Renal pelvis (tissue), 4 donors: ENCODE measurements around the gene TMEM270. TPM values are rescaled to one million over a fixed set of nuclear protein-coding genes. Genes with fewer than 3 reads are reported as not detected.

ENCODE experiments used
- DNase-seq: peaks from one replicate; pipeline ENCODE4 v3.0.0-alpha.2; 2013
- polyA plus RNA-seq, 3 donors: library from polyadenylated mRNA; unstranded; fragments of 120-200 nt; gene quantifications; one replicate each; pipeline ENCODE4 v1.2.1, GENCODE V29; 2013; ENCODE audit not compliant: insufficient read length in 3 of 3

TMEM270 gene
- polyA plus RNA-seq, 3 donors: not detected

GRCh38 chr7:73885975-73886798 is 25.2 kb downstream of the TMEM270 start:
- DNase-seq: no peak

- DNase-seq: no peak
These were observed 26.8 kb downstream of the TMEM270 start for GRCh38 chr7:73887762-73888161.

- DNase-seq: no peak
These were observed 28.0 kb downstream of the TMEM270 start for GRCh38 chr7:73888959-73889358.

- no peak for DNase-seq
These were observed 29.7 kb downstream of the TMEM270 start for GRCh38 chr7:73890555-73891147.

- no peak for DNase-seq
These were observed 30.4 kb downstream of the TMEM270 start for GRCh38 chr7:73891178-73891885.

- no peak for DNase-seq
These were observed 31.3 kb downstream of the TMEM270 start for GRCh38 chr7:73892003-73892999.

GRCh38 chr7:73893342-73894101 is 32.6 kb downstream of the TMEM270 start:
- no peak for DNase-seq

GRCh38 chr7:73894166-73894565 is 33.2 kb downstream of the TMEM270 start:
- no peak for DNase-seq

- DNase-seq: peak; percentile 67
These were observed 34.0 kb downstream of the TMEM270 start for GRCh38 chr7:73894733-73895551.

- DNase-seq: no peak
These were observed 34.7 kb downstream of the TMEM270 start for GRCh38 chr7:73895626-73896025.

GRCh38 chr7:73896454-73896853 is 35.5 kb downstream of the TMEM270 start:
- DNase-seq: no peak

- no peak for DNase-seq
These were observed 38.8 kb downstream of the TMEM270 start for GRCh38 chr7:73899731-73900142.

GRCh38 chr7:73900286-73900685 is 39.3 kb downstream of the TMEM270 start:
- DNase-seq: no peak

- no peak for DNase-seq
These were observed 40.4 kb downstream of the TMEM270 start for GRCh38 chr7:73901231-73901822.

- DNase-seq: no peak
These were observed 41.1 kb downstream of the TMEM270 start for GRCh38 chr7:73901823-73902597.

- no peak for DNase-seq
These were observed 42.6 kb downstream of the TMEM270 start for GRCh38 chr7:73903321-73904218.
